AG09319 (cell line): ENCODE results near the gene MLH1.

Source experiments
- DNase-seq: peaks from one replicate; pipeline ENCODE4 v3.0.0-alpha.2; 2010; ENCODE audit warnings: low read depth; ENCODE audit errors: extremely low read depth
- CTCF ChIP-seq: IDR thresholded peaks from 2 replicates; pipeline ENCODE4 v1.5.1; 2011; ENCODE audit warnings: low read depth, mild to moderate bottlenecking, inconsistent platforms, low read length, moderate library complexity

MLH1 gene

GRCh38 chr3:37056826-37057225 is 63.5 kb downstream of the MLH1 start:
- TF ChIP-seq CTCF: no peak
- no peak for DNase-seq

- no peak for TF ChIP-seq CTCF
- DNase-seq: no peak
Measured at GRCh38 chr3:37058117-37058516, 64.8 kb downstream of the MLH1 start.

- TF ChIP-seq CTCF: no peak
- no peak for DNase-seq
Measured at GRCh38 chr3:37064747-37065146, 71.4 kb downstream of the MLH1 start.

GRCh38 chr3:37067577-37067976 is 74.3 kb downstream of the MLH1 start:
- no peak for DNase-seq
- no peak for TF ChIP-seq CTCF

- DNase-seq: no peak
- TF ChIP-seq CTCF: no peak
Measured at GRCh38 chr3:37068031-37068430, 74.7 kb downstream of the MLH1 start.

- TF ChIP-seq CTCF: no peak
Measured at GRCh38 chr3:37071921-37072320, 78.6 kb downstream of the MLH1 start.

GRCh38 chr3:37072892-37073291 is 79.6 kb downstream of the MLH1 start:
- no peak for TF ChIP-seq CTCF
- peak; percentile 31 for DNase-seq

More at GRCh38 chr3:37071921-37072320, 78.6 kb downstream of the MLH1 start:
- no peak for DNase-seq
